ENCODE data around the gene CASS4.

Gene CASS4

GRCh38 chr20:56424931-56425330 is 12.9 kb downstream of the CASS4 start:
- DNase-seq (ENCODE audit: low spot score): no peak

- no peak for DNase-seq (ENCODE audit: low spot score)
These were observed 14.0 kb downstream of the CASS4 start for GRCh38 chr20:56426026-56426425.

- DNase-seq (ENCODE audit: low spot score): no peak
These were observed 14.9 kb downstream of the CASS4 start for GRCh38 chr20:56426926-56427325.

GRCh38 chr20:56427797-56428196 is 15.7 kb downstream of the CASS4 start:
- DNase-seq (ENCODE audit: low spot score): no peak

- no peak for DNase-seq (ENCODE audit: low spot score)
These were observed 16.4 kb downstream of the CASS4 start for GRCh38 chr20:56428410-56428809.

GRCh38 chr20:56428881-56429280 is 16.8 kb downstream of the CASS4 start:
- no peak for DNase-seq (ENCODE audit: low spot score)

- no peak for DNase-seq (ENCODE audit: low spot score)
These were observed 17.4 kb downstream of the CASS4 start for GRCh38 chr20:56429502-56429901.

- no peak for DNase-seq (ENCODE audit: low spot score)
These were observed 17.9 kb downstream of the CASS4 start for GRCh38 chr20:56429941-56430340.

GRCh38 chr20:56430461-56430860 is 18.4 kb downstream of the CASS4 start:
- DNase-seq (ENCODE audit: low spot score): no peak

- DNase-seq (ENCODE audit: low spot score): no peak
These were observed 18.9 kb downstream of the CASS4 start for GRCh38 chr20:56430957-56431356.

GRCh38 chr20:56431471-56431870 is 19.4 kb downstream of the CASS4 start:
- DNase-seq (ENCODE audit: low spot score): no peak

- no peak for DNase-seq (ENCODE audit: low spot score)
These were observed 21.3 kb downstream of the CASS4 start for GRCh38 chr20:56433221-56433879.

GRCh38 chr20:56433880-56434255 is 21.8 kb downstream of the CASS4 start:
- no peak for DNase-seq (ENCODE audit: low spot score)

- DNase-seq (ENCODE audit: low spot score): no peak
These were observed 25.3 kb downstream of the CASS4 start for GRCh38 chr20:56437196-56437960.

GRCh38 chr20:56438284-56438683 is 26.2 kb downstream of the CASS4 start:
- DNase-seq (ENCODE audit: low spot score): no peak

- DNase-seq (ENCODE audit: low spot score): no peak
These were observed 27.8 kb downstream of the CASS4 start for GRCh38 chr20:56439771-56440291.

- DNase-seq (ENCODE audit: low spot score): peak; percentile 45
These were observed 28.4 kb downstream of the CASS4 start for GRCh38 chr20:56440346-56441007.

GRCh38 chr20:56442389-56443365 is 30.6 kb downstream of the CASS4 start:
- DNase-seq (ENCODE audit: low spot score): no peak

- no peak for DNase-seq (ENCODE audit: low spot score)
These were observed 31.8 kb downstream of the CASS4 start for GRCh38 chr20:56443654-56444540.

GRCh38 chr20:56445130-56445529 is 33.1 kb downstream of the CASS4 start:
- no peak for DNase-seq (ENCODE audit: low spot score)

GRCh38 chr20:56445540-56445939 is 33.5 kb downstream of the CASS4 start:
- DNase-seq (ENCODE audit: low spot score): no peak
